H9 (cell line): Measurements from ENCODE around the gene DBR1. TPM values are rescaled to one million over a fixed set of nuclear protein-coding genes. Genes with fewer than 3 reads are reported as not detected.

Experiments used
- DNase-seq: peaks from one replicate; pipeline ENCODE4 v3.0.0-alpha.2; 2017
- H2AFZ ChIP-seq: one replicate; pipeline ENCODE4 v1.6.1; 2013; ENCODE audit warnings: mild to moderate bottlenecking, low read length, control low read depth, moderate library complexity
- H2AK5ac ChIP-seq: 2 replicates; pipeline ENCODE4 v1.6.1; 2013; ENCODE audit warnings: low read length, control low read depth, mixed read lengths; ENCODE audit not compliant: insufficient read length
- H2BK120ac ChIP-seq: one replicate; pipeline ENCODE4 v1.6.1; 2013; ENCODE audit warnings: low read depth, mild to moderate bottlenecking, low read length, control low read depth, inconsistent platforms; ENCODE audit not compliant: poor library complexity, severe bottlenecking
- H2BK12ac ChIP-seq: 2 replicates; pipeline ENCODE4 v1.6.1; 2013; ENCODE audit warnings: low read length, control low read depth, mixed read lengths, low read depth; ENCODE audit not compliant: insufficient read length
- H2BK15ac ChIP-seq: 2 replicates; pipeline ENCODE4 v1.6.1; 2013; ENCODE audit warnings: low read depth, low read length, control low read depth
- H2BK20ac ChIP-seq: one replicate; pipeline ENCODE4 v1.6.1; 2013; ENCODE audit warnings: low read depth, mild to moderate bottlenecking, low read length, control low read depth, inconsistent platforms; ENCODE audit not compliant: poor library complexity, severe bottlenecking
- H2BK5ac ChIP-seq: 2 replicates; pipeline ENCODE4 v1.6.1; 2013; ENCODE audit warnings: low read length, control low read depth, mixed read lengths; ENCODE audit not compliant: insufficient read length
- H3K14ac ChIP-seq: 2 replicates; pipeline ENCODE4 v1.6.1; 2013; ENCODE audit warnings: low read length, control low read depth; ENCODE audit not compliant: insufficient read depth
- H3K18ac ChIP-seq: 2 replicates; pipeline ENCODE4 v1.6.1; 2013; ENCODE audit warnings: low read depth, mild to moderate bottlenecking, mixed read lengths, low read length, control low read depth; ENCODE audit not compliant: insufficient read length
- H3K23ac ChIP-seq: 2 replicates; pipeline ENCODE4 v1.6.1; 2013; ENCODE audit warnings: low read length, control low read depth, mixed read lengths, low read depth; ENCODE audit not compliant: insufficient read length
- H3K23me2 ChIP-seq: 2 replicates; pipeline ENCODE4 v1.6.1; 2013; ENCODE audit warnings: low read depth, mild to moderate bottlenecking, mixed read lengths, low read length, control low read depth; ENCODE audit not compliant: insufficient read length, poor library complexity, severe bottlenecking
- H3K27ac ChIP-seq: 2 replicates; pipeline ENCODE4 v1.5.1; 2013; ENCODE audit warnings: low read length, control low read depth, mixed read lengths, low read depth; ENCODE audit not compliant: insufficient read length
- H3K27me3 ChIP-seq: 2 replicates; pipeline ENCODE4 v1.6.1; 2013; ENCODE audit warnings: low read length, control low read depth, inconsistent platforms; ENCODE audit not compliant: insufficient read depth
- H3K4ac ChIP-seq: 2 replicates; pipeline ENCODE4 v1.6.1; 2013; ENCODE audit warnings: low read depth, mild to moderate bottlenecking, control low read depth, inconsistent platforms, low read length, moderate library complexity
- H3K4me1 ChIP-seq: 2 replicates; pipeline ENCODE4 v1.6.1; 2013; ENCODE audit warnings: low read length, control low read depth, inconsistent platforms; ENCODE audit not compliant: insufficient read depth
- H3K4me2 ChIP-seq: 2 replicates; pipeline ENCODE4 v1.6.1; 2013; ENCODE audit warnings: low read length, control low read depth, mixed read lengths; ENCODE audit not compliant: insufficient read length, insufficient read depth
- H3K56ac ChIP-seq: 2 replicates; pipeline ENCODE4 v1.6.1; 2013; ENCODE audit warnings: low read depth, mild to moderate bottlenecking, mixed read lengths, low read length, control low read depth; ENCODE audit not compliant: insufficient read length
- H3K79me1 ChIP-seq: 2 replicates; pipeline ENCODE4 v1.6.1; 2013; ENCODE audit warnings: low read depth, mild to moderate bottlenecking, moderate library complexity, low read length, control low read depth, inconsistent platforms; ENCODE audit not compliant: insufficient read depth, poor library complexity, severe bottlenecking
- H3K79me2 ChIP-seq: 2 replicates; pipeline ENCODE4 v1.6.1; 2013; ENCODE audit warnings: low read length, control low read depth, inconsistent platforms; ENCODE audit not compliant: insufficient read depth
- H3K9ac ChIP-seq: 2 replicates; pipeline ENCODE4 v1.6.1; 2013; ENCODE audit warnings: low read length, control low read depth, mixed read lengths; ENCODE audit not compliant: insufficient read length; ENCODE audit errors: extremely low read depth
- H3K9me3 ChIP-seq: one replicate; pipeline ENCODE4 v1.6.1; 2013; ENCODE audit warnings: low read depth, low read length, inconsistent platforms; ENCODE audit not compliant: control insufficient read depth
- H3T11ph ChIP-seq: one replicate; pipeline ENCODE4 v1.6.1; 2013; ENCODE audit warnings: mild to moderate bottlenecking, low read length, control low read depth, inconsistent platforms
- H4K20me1 ChIP-seq: one replicate; pipeline ENCODE4 v1.6.1; 2013; ENCODE audit not compliant: control insufficient read depth, insufficient read length, insufficient read depth
- H4K5ac ChIP-seq: 2 replicates; pipeline ENCODE4 v1.6.1; 2013; ENCODE audit warnings: low read depth, mild to moderate bottlenecking, mixed read lengths, low read length, control low read depth; ENCODE audit not compliant: insufficient read length
- H4K8ac ChIP-seq: replicated peaks from 2 replicates; pipeline ENCODE4 v1.6.1; 2013; ENCODE audit warnings: low read length, control low read depth, mixed read lengths, low read depth; ENCODE audit not compliant: insufficient read length
- H4K91ac ChIP-seq: 2 replicates; pipeline ENCODE4 v1.6.1; 2013; ENCODE audit warnings: low read depth, mild to moderate bottlenecking, moderate library complexity, mixed read lengths, low read length, control low read depth; ENCODE audit not compliant: insufficient read length
- H3K27ac Mint-ChIP-seq, 3 experiments: 2 replicates in 2 of 3; 3 replicates in 1 of 3; pipeline ENCODE4 v1.8.0; 2020 to 2021; ENCODE audit warnings: mixed read lengths in 3 of 3, mild to moderate bottlenecking in 1 of 3, moderate library complexity in 1 of 3
- H3K27me3 Mint-ChIP-seq: 2 replicates; pipeline ENCODE4 v1.8.0; 2021; ENCODE audit warnings: low read depth, mild to moderate bottlenecking, moderate library complexity, mixed read lengths
- H3K36me3 Mint-ChIP-seq, 3 experiments: 2 replicates in 2 of 3; 3 replicates in 1 of 3; pipeline ENCODE4 v1.8.0; 2020 to 2021; ENCODE audit warnings: low read depth in 3 of 3, mixed read lengths in 3 of 3; ENCODE audit not compliant: insufficient read depth in 1 of 3
- H3K4me1 Mint-ChIP-seq, 2 experiments: 2 replicates each; pipeline ENCODE4 v1.8.0; 2020; ENCODE audit warnings: mixed read lengths in 2 of 2
- H3K4me3 Mint-ChIP-seq, 2 experiments: 2 replicates in 1 of 2; 3 replicates in 1 of 2; pipeline ENCODE4 v1.8.0; 2020 to 2021; ENCODE audit warnings: mild to moderate bottlenecking in 2 of 2, mixed read lengths in 2 of 2, moderate library complexity in 1 of 2
- H3K9me3 Mint-ChIP-seq, 2 experiments: 2 replicates in 1 of 2; 3 replicates in 1 of 2; pipeline ENCODE4 v1.8.0; 2020; ENCODE audit warnings: mild to moderate bottlenecking in 2 of 2, mixed read lengths in 2 of 2, moderate library complexity in 1 of 2
- WGBS: extraction: QIAGEN DNeasy Blood & Tissue Kit; methylation state at CpG from one replicate; pipeline ENCODE4 v1.1.7; 2013; ENCODE audit warnings: missing lambda C conversion rate, low lambda C conversion rate, mixed read lengths; ENCODE audit not compliant: insufficient read length; ENCODE audit errors: extremely low coverage; 5-methylcytosine and 5-hydroxymethylcytosine counted together
- total RNA-seq: library from RNA; stranded (reverse); gene quantifications from 2 replicates; pipeline ENCODE4 v1.2.1, GENCODE V29; 2021
- TF ChIP-seq, protein P1 (sequence below): fragments of 200-600 bp; sonication (generic); conservative IDR thresholded peaks from 3 replicates; pipeline ENCODE4 v1.8.0; 2021; ENCODE audit warnings: antibody characterized with exemption, mild to moderate bottlenecking

Gene DBR1
- total RNA-seq, 1 experiment from 2014 or later: 21.6 TPM

DNA sequence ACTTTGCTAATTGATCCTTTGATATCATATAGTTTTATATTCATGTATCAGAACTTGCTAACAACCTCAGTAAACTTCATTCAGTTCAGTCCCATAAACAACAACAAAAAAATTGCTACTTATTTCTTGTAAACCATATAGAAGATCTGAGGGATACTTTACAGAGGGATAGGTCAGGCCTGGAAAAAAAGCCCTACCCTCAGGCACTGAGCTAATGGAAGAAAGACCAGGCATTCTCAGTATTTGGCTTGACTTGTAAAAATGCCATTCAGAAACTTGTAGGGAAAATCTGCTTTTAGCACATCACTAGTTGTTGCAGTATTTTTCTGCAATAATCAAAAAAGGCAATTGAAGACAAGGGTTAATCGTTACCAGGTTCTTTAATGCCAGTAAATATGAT lies 45.5 kb upstream of the DBR1 start:
- H2BK5ac ChIP-seq: no peak overlapping the region
- H3K23ac ChIP-seq: no peak overlapping the region
- H3K56ac ChIP-seq: no peak overlapping the region
- H2AK5ac ChIP-seq: no peak overlapping the region
- H3K79me1 ChIP-seq: no peaks in the 10 kb centered on the region
- no peak overlapping the region for H4K91ac ChIP-seq
- no peak overlapping the region for H2AFZ ChIP-seq
- WGBS: no CpG with 5 or more reads among the region's 1 CpG
- Mint-ChIP-seq H3K9me3 (no peaks in the 10 kb centered on the region), H3K27me3 (no peaks in the 10 kb centered on the region; the same call in 1 of the 2 replicates), H3K4me3 (no peak overlapping the region), H3K36me3 (peaks cover 12 to 28% (median 27%) of the 10 kb centered on the region in 3 experiments; a peak in 6 of 7 replicates), H3K4me1 (peaks cover 9 to 20% of the 10 kb centered on the region in 2 experiments), H3K27ac (no peak overlapping the region)
- TF ChIP-seq, protein P1, sequence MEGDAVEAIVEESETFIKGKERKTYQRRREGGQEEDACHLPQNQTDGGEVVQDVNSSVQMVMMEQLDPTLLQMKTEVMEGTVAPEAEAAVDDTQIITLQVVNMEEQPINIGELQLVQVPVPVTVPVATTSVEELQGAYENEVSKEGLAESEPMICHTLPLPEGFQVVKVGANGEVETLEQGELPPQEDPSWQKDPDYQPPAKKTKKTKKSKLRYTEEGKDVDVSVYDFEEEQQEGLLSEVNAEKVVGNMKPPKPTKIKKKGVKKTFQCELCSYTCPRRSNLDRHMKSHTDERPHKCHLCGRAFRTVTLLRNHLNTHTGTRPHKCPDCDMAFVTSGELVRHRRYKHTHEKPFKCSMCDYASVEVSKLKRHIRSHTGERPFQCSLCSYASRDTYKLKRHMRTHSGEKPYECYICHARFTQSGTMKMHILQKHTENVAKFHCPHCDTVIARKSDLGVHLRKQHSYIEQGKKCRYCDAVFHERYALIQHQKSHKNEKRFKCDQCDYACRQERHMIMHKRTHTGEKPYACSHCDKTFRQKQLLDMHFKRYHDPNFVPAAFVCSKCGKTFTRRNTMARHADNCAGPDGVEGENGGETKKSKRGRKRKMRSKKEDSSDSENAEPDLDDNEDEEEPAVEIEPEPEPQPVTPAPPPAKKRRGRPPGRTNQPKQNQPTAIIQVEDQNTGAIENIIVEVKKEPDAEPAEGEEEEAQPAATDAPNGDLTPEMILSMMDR: no peak
- no peak overlapping the region for H2BK12ac ChIP-seq
- no peaks in the 10 kb centered on the region for H3K23me2 ChIP-seq
- H2BK20ac ChIP-seq: no peak overlapping the region
- H3K18ac ChIP-seq: no peak overlapping the region
- no peak overlapping the region for H3T11ph ChIP-seq
- H4K8ac ChIP-seq: no peak overlapping the region
- H3K27me3 ChIP-seq: no peaks in the 10 kb centered on the region
- no peak overlapping the region for H3K9ac ChIP-seq
- no peaks in the 10 kb centered on the region; the same call in 1 of the 2 replicates for H3K79me2 ChIP-seq
- H3K9me3 ChIP-seq: no peaks in the 10 kb centered on the region
- H3K27ac ChIP-seq: no peak overlapping the region
- H4K20me1 ChIP-seq: no peaks in the 10 kb centered on the region
- no peak overlapping the region for H2BK15ac ChIP-seq
- H2BK120ac ChIP-seq: no peak overlapping the region
- H3K4ac ChIP-seq: no peak overlapping the region
- no peak overlapping the region for H3K4me2 ChIP-seq
- H3K14ac ChIP-seq: no peak overlapping the region
- no peak overlapping the region for H4K5ac ChIP-seq
- no peak for DNase-seq
- no peaks in the 10 kb centered on the region for H3K4me1 ChIP-seq
